GM12878 (cell line): Measurements from ENCODE around the gene SYNRG. TPM values are rescaled to one million over a fixed set of nuclear protein-coding genes. Genes with fewer than 3 reads are reported as not detected.

ENCODE experiments used
- ATAC-seq: fragments of 200-7000 bp; cut with Tn5 transposase; 3 replicates; pipeline ENCODE4 v1.9.1; 2020; ENCODE audit warnings: mild to moderate bottlenecking, moderate library complexity
- BruUV-seq: library from RNA; stranded (reverse); fragments of 400-500 nt; replicated peaks from 2 replicates; lab custom pipeline; 2021; lab: Mats Ljungman, UMichigan
- CTCF ChIA-PET: fragments of 300-600 bp; sonication (Branson Sonifier 250); formaldehyde crosslinking; extraction: SDS; loops from one replicate; lab custom pipeline; 2021; ENCODE audit warnings: inconsistent platforms; lab: Yijun Ruan, JAX
- POLR2A ChIA-PET: fragments of 350-600 bp; formaldehyde crosslinking; extraction: SDS; loops from one replicate; lab custom pipeline; 2021; ENCODE audit warnings: inconsistent platforms; lab: Charles Lee
- RAD21 ChIA-PET: fragments of 300-600 bp; sonication (Branson Sonifier 250); formaldehyde crosslinking; loops from one replicate; lab custom pipeline; 2023; ENCODE audit warnings: antibody characterized with exemption; ENCODE audit not compliant: unreplicated experiment; lab: Charles Lee
- SMC1A ChIA-PET: fragments of 300-600 bp; sonication (Branson Sonifier 250); formaldehyde crosslinking; loops from one replicate; lab custom pipeline; 2023; ENCODE audit not compliant: unreplicated experiment, uncharacterized antibody; lab: Charles Lee
- DNase-seq: peaks from one replicate; pipeline ENCODE4 v3.0.0-alpha.2; 2011; ENCODE audit warnings: low read depth, low spot score
- FAIRE-seq: peaks from 3 replicates; lab custom pipeline; 2011; peaks lifted over from hg19 to GRCh38; lab: Jason Lieb, UNC
- H2AFZ ChIP-seq: 2 replicates; pipeline ENCODE4 v1.6.0; 2011; ENCODE audit warnings: low read depth, low read length, control low read depth; ENCODE audit not compliant: control insufficient read depth
- H3K27ac ChIP-seq: 2 replicates; pipeline ENCODE4 v1.5.1; 2011; ENCODE audit warnings: control low read depth; ENCODE audit not compliant: control insufficient read depth, insufficient read depth
- H3K27me3 ChIP-seq, 2 experiments: replicated peaks in 1 of 2; 2 replicates each; pipeline versions ENCODE4 v1.6.0 to v1.6.1; 2011; ENCODE audit warnings: low read length in 1 of 2; ENCODE audit not compliant: control insufficient read depth in 2 of 2, insufficient read depth in 2 of 2
- H3K36me3 ChIP-seq, 2 experiments: 2 replicates each; pipeline ENCODE4 v1.5.1; 2011; ENCODE audit warnings: low read length in 1 of 2; ENCODE audit not compliant: control insufficient read depth in 2 of 2, insufficient read depth in 2 of 2
- H3K4me1 ChIP-seq: 2 replicates; pipeline ENCODE4 v1.6.1; 2011; ENCODE audit warnings: mild to moderate bottlenecking, low read length, moderate library complexity, mixed read lengths; ENCODE audit not compliant: control insufficient read depth, insufficient read depth
- H3K4me2 ChIP-seq: 2 replicates; pipeline ENCODE4 v1.6.0; 2011; ENCODE audit warnings: control low read depth; ENCODE audit not compliant: control insufficient read depth, insufficient read depth
- H3K4me3 ChIP-seq: fragments of 200-600 bp; sonication (generic); 2 replicates; pipeline ENCODE4 v1.5.1; 2016
- H3K79me2 ChIP-seq: 2 replicates; pipeline ENCODE4 v1.6.0; 2011; ENCODE audit warnings: low read length; ENCODE audit not compliant: control insufficient read depth, insufficient read depth
- H3K9ac ChIP-seq: 2 replicates; pipeline ENCODE4 v1.8.0; 2011; ENCODE audit warnings: low read length, control low read depth, mixed read lengths; ENCODE audit not compliant: control insufficient read depth, insufficient read depth
- H3K9me3 ChIP-seq: replicated peaks from 3 replicates; pipeline ENCODE4 v1.5.1; 2011; ENCODE audit warnings: mild to moderate bottlenecking, low read length; ENCODE audit not compliant: control insufficient read depth, insufficient read depth
- H4K20me1 ChIP-seq: 2 replicates; pipeline ENCODE4 v1.6.0; 2011; ENCODE audit not compliant: control insufficient read depth, insufficient read depth
- DPF2 ChIP-seq: fragments of 450-650 bp; IDR thresholded peaks from 2 replicates; pipeline ENCODE4 v1.6.1; 2017; ENCODE audit warnings: mild to moderate bottlenecking
- E2F8 ChIP-seq: fragments of 450-650 bp; IDR thresholded peaks from 2 replicates; pipeline ENCODE4 v1.6.1; 2018; ENCODE audit warnings: mild to moderate bottlenecking, low read depth, moderate library complexity; ENCODE audit not compliant: partially characterized antibody
- EZH2 ChIP-seq: IDR thresholded peaks from 2 replicates; pipeline ENCODE4 v1.6.1; 2012; ENCODE audit warnings: low read depth, mild to moderate bottlenecking, control low read depth, inconsistent platforms, low read length, borderline replicate concordance; ENCODE audit not compliant: control insufficient read depth
- IKZF1 ChIP-seq: fragments of 450-650 bp; conservative IDR thresholded peaks from 2 replicates; pipeline ENCODE4 v1.6.1; 2017; ENCODE audit warnings: antibody characterized with exemption, mild to moderate bottlenecking
- JUND ChIP-seq: IDR thresholded peaks from 2 replicates; pipeline ENCODE4 v1.6.1; 2012; ENCODE audit warnings: low read depth, mild to moderate bottlenecking, low read length, improper control_type of control experiment, moderate library complexity
- MEF2B ChIP-seq: fragments of 450-650 bp; IDR thresholded peaks from 2 replicates; pipeline ENCODE4 v1.6.1; 2018; ENCODE audit warnings: mild to moderate bottlenecking, moderate library complexity; ENCODE audit not compliant: partially characterized antibody, poor library complexity, severe bottlenecking
- NR2C2 ChIP-seq: IDR thresholded peaks from 2 replicates; pipeline ENCODE4 v1.6.1; 2011; ENCODE audit warnings: borderline replicate concordance, low read depth; ENCODE audit not compliant: control insufficient read depth, insufficient read length
- POU2F2 ChIP-seq: IDR thresholded peaks from 3 replicates; pipeline ENCODE4 v1.6.1; 2011; ENCODE audit warnings: low read depth, mild to moderate bottlenecking, low read length, borderline replicate concordance
- SIN3A ChIP-seq: IDR thresholded peaks from 2 replicates; pipeline ENCODE4 v1.6.1; 2012; ENCODE audit warnings: low read depth, low read length, improper control_type of control experiment
- SMARCA5 ChIP-seq: fragments of 450-650 bp; IDR thresholded peaks from 2 replicates; pipeline ENCODE4 v1.6.1; 2017; ENCODE audit warnings: mild to moderate bottlenecking
- SREBF1 ChIP-seq: IDR thresholded peaks from 2 replicates; pipeline ENCODE4 v1.6.1; 2012; ENCODE audit warnings: mild to moderate bottlenecking, low read length
- SUPT20H ChIP-seq: IDR thresholded peaks from 2 replicates; pipeline ENCODE4 v1.6.1; 2011; ENCODE audit warnings: low read depth, mild to moderate bottlenecking, low read length, moderate library complexity, borderline replicate concordance; ENCODE audit not compliant: control insufficient read depth
- USF2 ChIP-seq: IDR thresholded peaks from 2 replicates; pipeline ENCODE4 v1.6.1; 2011; ENCODE audit warnings: low read depth, low read length, improper control_type of control experiment, borderline replicate concordance
- ZBTB11 ChIP-seq: fragments of 450-650 bp; formaldehyde crosslinking; IDR thresholded peaks from 2 replicates; pipeline ENCODE4 v1.5.0; 2022; ENCODE audit warnings: mild to moderate bottlenecking, missing genetic modification characterization
- WGBS: methylation state at CpG from one replicate; pipeline ENCODE4 v1.1.6; 2016; ENCODE audit warnings: low lambda C conversion rate; ENCODE audit not compliant: insufficient replicate concordance, insufficient coverage; ENCODE audit errors: missing lambda C conversion rate; 5-methylcytosine and 5-hydroxymethylcytosine counted together
- in situ Hi-C: fragments of 300-500 bp; cut with MboI; formaldehyde crosslinking; loops from 9 replicates; pipeline ENCODE4 v1.14.3; 2018; ENCODE audit warnings: mixed read lengths
- intact Hi-C: fragments of 100-400 bp; cut with micrococcal nuclease; formaldehyde crosslinking; loops from one replicate; pipeline ENCODE4 v1.14.2; 2022; ENCODE audit not compliant: unreplicated experiment
- polyA plus RNA-seq, 11 experiments: library from polyadenylated mRNA; depleted of rRNA in 4 of 11; unstranded in 6 of 11; stranded (reverse) in 5 of 11; fragments of >200 nt; fragmentation: Nextera tagmentation in 4 of 11; fragmentation: Illumina TruSeq in 1 of 11; extraction: Ambion mirVana in 4 of 11; extraction: Trizol in 1 of 11; gene quantifications; 1 replicate in 1 of 11; 2 replicates in 10 of 11; pipeline versions ENCODE4 v1.2.1 to v1.2.3, GENCODE V29; 2011 to 2016; ENCODE audit warnings: inconsistent platforms in 2 of 11, missing spikeins in 2 of 11, low read depth in 1 of 11
- total RNA-seq, 4 experiments: library from RNA; depleted of rRNA in 3 of 4; stranded (reverse); fragments of >200 nt in 3 of 4; fragmentation: Illumina TruSeq in 1 of 4; extraction: Trizol in 1 of 4; gene quantifications; 2 replicates each; pipeline versions ENCODE4 v1.2.1 to v1.2.3, GENCODE V29; 2013 to 2021

Gene SYNRG
- total and polyA plus RNA-seq, 10 of the 15 experiments (the other 5 are each of a cell fraction or from before 2014, with no cell fraction given): 5.2 to 40.4 (median 26.7) TPM

- no peak for TF ChIP-seq NR2C2
- TF ChIP-seq POU2F2: no peak
These were observed 48.0 kb upstream of the SYNRG start (continued) for GRCh38 chr17:37657202-37657601.

- no peaks in the 10 kb centered on the region for H3K9me3 ChIP-seq
- no peaks in the 10 kb centered on the region for H4K20me1 ChIP-seq
- no peaks in the 10 kb centered on the region for H3K79me2 ChIP-seq
- TF ChIP-seq SUPT20H (no peak), MEF2B (no peak), USF2 (no peak), DPF2 (no peak), SREBF1 (no peak), SMARCA5 (no peak), ZBTB11 (CRISPR knock-in tag) (no peak), SIN3A (no peak), JUND (no peak), IKZF1 (no peak), E2F8 (no peak), EZH2 (no peak)
- no peak overlapping the region for H3K4me2 ChIP-seq
- no peak overlapping the region for H2AFZ ChIP-seq
- no TSS peak for BruUV-seq
- WGBS: 2% methylated on average over 2 of the region's 2 CpGs
- no peak for FAIRE-seq
- ChIA-PET RAD21 (no interaction called here), POLR2A (no interaction called here), CTCF (interaction anchor here (1.2 kb wide), 1 partner anchor 139 kb away, joined by 5 read pairs; no protein-coding TSS in a partner anchor), SMC1A (interaction anchor here (2.3 to 3.3 kb wide), 2 partner anchors 119 to 140 kb away, joined by 13 to 28 read pairs; no protein-coding TSS in a partner anchor)
- no peak for ATAC-seq
- H3K27ac ChIP-seq: no peak overlapping the region
- H3K4me3 ChIP-seq: no peak overlapping the region
- intact Hi-C loops: loop anchor here (5.0 kb wide), 1 partner anchor 140 kb away; no protein-coding TSS in a partner anchor
- H3K27me3 ChIP-seq: no peaks in the 10 kb centered on the region
- in situ Hi-C loops: no loop called here
- H3K9ac ChIP-seq: no peak overlapping the region
- H3K4me1 ChIP-seq: no peaks in the 10 kb centered on the region
- no peak for DNase-seq
- no peaks in the 10 kb centered on the region for H3K36me3 ChIP-seq
These were observed 42.6 kb upstream of the SYNRG start for GRCh38 chr17:37651849-37652248.
